GM12878 (cell line): ENCODE measurements around the gene ARPP21.

Source experiments
- CTCF ChIP-seq, 3 experiments: IDR thresholded peaks in 2 of 3; conservative IDR thresholded peaks in 1 of 3; 2 replicates each; pipeline ENCODE4 v1.5.1; 2011; ENCODE audit warnings: low read depth in 3 of 3, low read length in 3 of 3, mild to moderate bottlenecking in 3 of 3, control low read depth in 2 of 3, moderate library complexity in 2 of 3, inconsistent platforms in 1 of 3, mixed read lengths in 1 of 3; ENCODE audit not compliant: control insufficient read depth in 2 of 3, insufficient read depth in 1 of 3; ENCODE audit errors: extremely low read depth in 1 of 3
- HDAC2 ChIP-seq: fragments of 200-600 bp; sonication (generic); IDR thresholded peaks from 2 replicates; pipeline ENCODE4 v1.6.1; 2017
- KDM1A ChIP-seq: fragments of 200-600 bp; sonication (generic); IDR thresholded peaks from 2 replicates; pipeline ENCODE4 v1.6.1; 2016; ENCODE audit warnings: borderline replicate concordance
- POLR2AphosphoS5 ChIP-seq: IDR thresholded peaks from 2 replicates; pipeline ENCODE4 v1.6.1; 2011; ENCODE audit warnings: mild to moderate bottlenecking, low read length, inconsistent platforms
- RAD21 ChIP-seq: IDR thresholded peaks from 2 replicates; pipeline ENCODE4 v1.6.1; 2011; ENCODE audit warnings: mild to moderate bottlenecking, low read depth, low read length, moderate library complexity; ENCODE audit not compliant: insufficient read depth
- SREBF2 ChIP-seq: IDR thresholded peaks from 2 replicates; pipeline ENCODE4 v1.6.1; 2012; ENCODE audit warnings: mild to moderate bottlenecking, low read length
- TCF7 ChIP-seq: IDR thresholded peaks from 2 replicates; pipeline ENCODE4 v1.6.1; 2014; ENCODE audit warnings: antibody characterized with exemption, borderline replicate concordance

DNA sequence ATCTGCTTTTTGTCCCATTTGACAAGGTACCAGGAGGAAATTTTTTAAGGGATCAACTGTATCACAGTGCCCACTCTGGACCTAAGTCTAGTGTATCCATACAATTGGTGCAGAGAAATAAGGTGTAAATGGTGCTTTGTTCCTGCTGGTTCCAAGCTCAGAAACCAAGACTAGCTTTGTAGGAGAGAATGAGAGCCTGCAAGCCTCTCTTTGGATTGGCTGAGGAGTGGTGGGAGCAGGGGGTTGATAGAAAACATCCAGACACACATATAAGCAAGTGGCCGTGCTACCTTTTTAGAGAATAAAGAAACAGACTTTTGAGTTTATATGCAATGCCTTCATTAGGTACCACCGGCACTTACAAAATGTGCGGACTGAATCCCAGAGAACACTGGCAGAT is 45.8 kb downstream of the ARPP21 start:
- TF ChIP-seq HDAC2 (no peak), CTCF (IDR thresholded peaks at IDR 0.05 in 2 of 3, conservative IDR thresholded peaks at IDR 0.05 in 1 of 3; ENCODE audit: control insufficient read depth in 2 of 3, extremely low read depth in 1 of 3, insufficient read depth in 1 of 3, low read depth in 3 of 3, low read length in 3 of 3) (no peak), TCF7 (no peak), KDM1A (no peak), SREBF2 (no peak), POLR2AphosphoS5 (no peak), RAD21 (no peak)
